LoVo (cell line): ENCODE results near the gene METTL2A.
"Not testable (repeated sequence)": the region's sequence is repeated elsewhere in the genome, so short reads cannot be mapped to it uniquely, and the experiment has no call there.

Experiments used
- DNase-seq: peaks from one replicate; pipeline ENCODE4 v3.0.0-alpha.2; 2016; ENCODE audit warnings: low spot score

The METTL2A gene

GRCh38 chr17:62473030-62473982, 49.6 kb downstream of the METTL2A start:
- not testable (repeated sequence) for DNase-seq

GRCh38 chr17:62477111-62477510, 53.4 kb downstream of the METTL2A start:
- DNase-seq, result not testable (repeated sequence)

- DNase-seq, result not testable (repeated sequence)
Observed at GRCh38 chr17:62477718-62478408, 54.2 kb downstream of the METTL2A start.

- DNase-seq, result peak; percentile 77
Observed at GRCh38 chr17:62478424-62478879, 54.8 kb downstream of the METTL2A start, which contains the start of gene TLK2. Gene TLK2, plus strand, starts transcription at chr17:62478825. Its CDS starts 2,301 bp downstream, at chr17:62481126.

GRCh38 chr17:62478880-62479638, 55.4 kb downstream of the METTL2A start:
- not testable (repeated sequence) for DNase-seq

- not testable (repeated sequence) for DNase-seq
Observed at GRCh38 chr17:62479639-62480258, 56.1 kb downstream of the METTL2A start.

GRCh38 chr17:62482553-62482952, 58.9 kb downstream of the METTL2A start:
- not testable (repeated sequence) for DNase-seq

- not testable (repeated sequence) for DNase-seq
Observed at GRCh38 chr17:62490990-62491389, 67.3 kb downstream of the METTL2A start.

- DNase-seq, result not testable (repeated sequence)
Observed at GRCh38 chr17:62493049-62493655, 69.5 kb downstream of the METTL2A start.

GRCh38 chr17:62494073-62494472, 70.4 kb downstream of the METTL2A start:
- DNase-seq, result not testable (repeated sequence)

- DNase-seq, result not testable (repeated sequence)
Observed at GRCh38 chr17:62496344-62496743, 72.6 kb downstream of the METTL2A start.

GRCh38 chr17:62498796-62499195, 75.1 kb downstream of the METTL2A start:
- not testable (repeated sequence) for DNase-seq
